HuH-7.5 (cell line): ENCODE data around the gene ELOVL5.
"Not testable (repeated sequence)": the region's sequence is repeated elsewhere in the genome, so short reads cannot be mapped to it uniquely, and the experiment has no call there.

Source experiments
- DNase-seq: peaks from one replicate; pipeline ENCODE4 v3.0.0; 2011; ENCODE audit warnings: low spot score

Gene ELOVL5

DNA sequence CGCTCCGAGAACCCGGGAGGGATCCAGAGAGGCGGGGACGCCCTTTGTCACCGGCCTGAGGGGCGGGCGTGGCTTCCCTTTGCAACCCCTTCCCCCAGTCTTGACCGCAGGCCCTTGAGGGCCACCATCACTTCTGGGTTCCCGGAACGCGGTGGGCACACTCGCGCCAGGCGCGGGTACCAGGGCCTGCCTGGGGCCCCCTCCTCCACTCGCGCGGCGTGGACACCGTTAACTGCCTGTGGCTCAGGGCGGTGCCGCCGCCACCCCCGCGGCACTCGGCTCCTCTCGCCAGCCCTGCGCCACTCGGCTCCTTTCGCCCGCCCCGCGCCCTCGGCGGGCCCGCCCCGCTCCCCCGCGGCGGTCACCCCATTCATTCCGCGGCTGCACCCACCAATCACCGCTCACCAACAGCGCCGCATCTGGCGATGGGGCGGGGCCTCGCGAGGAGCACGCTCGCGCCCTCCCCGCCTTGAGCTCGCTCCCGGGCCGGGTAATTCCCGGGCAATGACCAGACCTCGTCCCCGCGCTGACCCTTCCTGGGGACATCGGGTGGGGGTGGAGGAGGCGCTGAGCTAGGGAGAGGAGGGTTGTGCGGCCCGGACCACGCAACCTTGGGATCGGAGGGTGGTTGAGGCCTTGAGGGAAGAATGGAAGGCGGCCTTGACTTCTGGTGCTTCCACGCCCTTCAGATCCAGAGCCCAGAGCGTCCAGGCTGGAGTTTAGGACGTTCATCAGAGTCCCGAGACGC is 10.5 kb upstream of the ELOVL5 start:
- DNase-seq, result peak; percentile 80

- no peak for DNase-seq
Observed at GRCh38 chr6:53358440-53359094, 9.8 kb upstream of the ELOVL5 start.

DNA sequence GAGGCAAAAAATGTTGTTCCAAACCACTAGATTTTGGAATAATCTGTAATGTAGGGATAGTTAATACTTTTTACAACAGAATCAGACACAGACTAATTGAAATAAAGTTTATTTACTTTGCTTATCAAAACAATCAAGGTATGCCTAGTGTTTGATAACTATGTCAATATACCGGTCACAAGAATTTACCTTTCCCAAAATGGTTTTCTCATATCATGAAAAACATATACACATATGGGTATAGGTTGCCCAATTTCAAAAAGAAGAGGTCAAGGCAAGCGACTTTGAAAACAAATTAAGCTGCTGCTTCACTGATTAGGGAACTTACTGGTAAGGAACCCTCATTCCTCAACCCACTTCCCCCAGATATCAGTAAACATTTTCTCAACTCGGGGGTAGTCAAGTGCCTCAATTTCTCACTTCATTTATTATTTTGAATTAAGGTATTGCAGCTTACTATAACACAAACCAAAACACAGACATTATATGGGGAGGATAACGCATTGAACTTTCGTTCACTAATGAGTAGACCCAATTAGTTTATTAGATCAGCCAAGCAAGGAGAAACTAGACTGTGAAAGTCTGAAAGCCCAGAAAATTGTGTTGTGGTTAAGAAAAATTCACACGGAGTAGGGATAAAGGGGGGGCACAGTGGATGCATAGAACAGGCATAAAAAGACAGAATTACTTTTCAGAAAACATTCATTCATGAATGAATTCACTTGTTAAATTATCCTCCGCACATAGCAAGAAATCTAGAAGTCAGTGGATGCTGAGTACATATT is 9.0 kb upstream of the ELOVL5 start:
- DNase-seq, result no peak

- no peak for DNase-seq
Observed at GRCh38 chr6:53353624-53354023, 4.9 kb upstream of the ELOVL5 start.

GRCh38 chr6:53352360-53352759 is 3.6 kb upstream of the ELOVL5 start:
- DNase-seq, result no peak

DNA sequence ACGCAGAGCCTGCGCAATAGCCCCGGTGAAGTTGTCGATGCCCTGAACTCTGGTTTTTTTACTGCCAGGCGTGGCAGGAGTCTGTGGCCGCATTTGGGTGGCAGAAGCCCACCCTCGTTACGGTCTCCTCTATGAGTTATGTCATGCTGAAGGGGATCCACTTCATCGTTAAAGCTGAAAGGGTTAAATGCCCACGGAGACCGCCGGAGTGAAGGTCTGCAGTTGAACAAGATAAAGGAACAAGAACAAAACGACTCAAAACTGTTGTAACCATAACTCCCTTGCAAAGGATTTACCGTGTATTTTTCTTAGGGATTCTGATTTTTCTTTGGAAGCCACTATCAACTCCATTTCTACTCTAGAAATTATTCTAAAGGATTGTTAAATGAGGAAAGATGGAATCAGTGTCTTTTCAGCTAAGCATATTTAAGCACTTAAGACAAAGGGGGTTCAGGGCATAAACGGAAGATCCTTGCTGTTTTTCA is 501 bp upstream of the ELOVL5 start:
- no peak for DNase-seq

GRCh38 chr6:53347921-53348370 is 804 bp downstream of the ELOVL5 start:
- no peak for DNase-seq

- DNase-seq, result no peak
Observed at GRCh38 chr6:53347250-53347920, 1.4 kb downstream of the ELOVL5 start.

DNA sequence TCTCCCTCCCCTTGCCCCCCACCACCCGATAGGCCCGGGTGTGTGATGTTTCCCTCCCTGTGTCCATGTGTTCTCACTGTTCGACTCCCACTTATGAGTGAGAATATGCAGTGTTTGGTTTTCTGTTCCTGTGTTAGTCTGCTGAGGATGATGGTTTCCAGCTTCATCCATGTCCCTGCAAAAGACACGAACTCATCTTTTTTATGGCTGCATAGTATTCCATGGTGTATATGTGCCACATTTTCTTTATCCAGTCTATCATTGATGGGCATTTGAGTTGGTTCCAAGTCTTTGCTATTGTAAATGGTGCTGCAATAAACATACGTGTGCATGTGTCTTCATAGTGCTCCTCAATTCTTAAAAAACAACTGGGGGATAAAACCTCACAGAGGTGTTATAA is 2.7 kb downstream of the ELOVL5 start:
- not testable (repeated sequence) for DNase-seq

DNA sequence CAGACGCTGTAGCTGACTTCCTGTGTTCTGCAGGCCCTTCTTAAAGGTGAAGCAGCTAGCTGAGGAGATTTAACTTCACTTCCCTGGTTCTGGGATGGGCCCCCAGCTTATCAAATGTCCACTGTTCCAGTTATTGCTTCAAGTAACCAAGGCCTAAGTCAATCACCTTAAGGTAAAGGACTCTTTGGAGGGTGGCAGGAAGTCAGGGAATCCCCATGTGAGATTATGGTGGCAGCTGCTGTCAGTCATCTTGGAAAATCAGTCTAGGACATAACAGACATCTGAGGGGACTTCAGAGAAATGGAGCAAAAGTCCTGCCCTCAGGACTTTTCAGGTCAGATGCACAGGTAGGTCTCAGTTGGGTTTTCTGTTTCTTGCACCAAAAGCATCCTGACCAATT is 3.8 kb downstream of the ELOVL5 start:
- DNase-seq, result no peak

GRCh38 chr6:53343092-53343491 is 5.7 kb downstream of the ELOVL5 start:
- no peak for DNase-seq

DNA sequence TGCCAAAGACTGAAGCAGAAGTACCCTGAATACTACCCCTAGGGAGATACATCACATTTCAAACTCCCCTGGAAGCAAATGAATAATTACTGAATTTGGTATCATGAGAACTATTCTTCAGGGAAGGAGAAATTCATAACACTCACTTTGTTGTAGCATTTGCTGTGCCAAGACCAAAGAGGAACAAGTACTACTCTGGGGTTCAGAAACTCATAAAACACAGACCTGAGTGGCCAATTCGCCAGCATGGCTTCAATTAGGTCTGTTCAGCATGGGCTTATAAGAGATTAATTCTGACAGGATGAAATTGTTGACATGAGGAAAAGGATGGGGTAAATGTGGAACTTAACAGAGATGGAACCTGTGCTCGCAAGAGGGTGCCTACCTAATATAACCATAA is 6.5 kb downstream of the ELOVL5 start:
- DNase-seq, result no peak

DNA sequence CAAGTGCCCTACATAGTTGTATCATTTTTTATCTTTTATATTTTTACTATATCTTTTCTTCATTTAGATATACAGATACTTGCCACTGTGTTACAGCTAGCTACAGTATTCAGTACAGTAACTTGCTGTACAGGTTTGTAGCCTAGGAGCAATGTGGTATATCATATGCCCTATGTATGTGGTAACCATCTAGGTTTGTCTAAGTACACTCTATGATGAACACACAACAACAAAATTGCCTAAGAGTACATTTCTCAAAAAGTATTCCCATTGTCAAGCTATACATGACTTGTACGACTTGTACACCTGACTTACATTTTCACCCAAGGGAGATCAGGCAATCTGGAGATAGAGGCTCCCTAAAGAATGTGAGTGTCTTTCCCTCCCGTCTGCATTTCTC is 8.2 kb downstream of the ELOVL5 start:
- DNase-seq, result no peak

- no peak for DNase-seq
Observed at GRCh38 chr6:53339424-53339823, 9.3 kb downstream of the ELOVL5 start.

DNA sequence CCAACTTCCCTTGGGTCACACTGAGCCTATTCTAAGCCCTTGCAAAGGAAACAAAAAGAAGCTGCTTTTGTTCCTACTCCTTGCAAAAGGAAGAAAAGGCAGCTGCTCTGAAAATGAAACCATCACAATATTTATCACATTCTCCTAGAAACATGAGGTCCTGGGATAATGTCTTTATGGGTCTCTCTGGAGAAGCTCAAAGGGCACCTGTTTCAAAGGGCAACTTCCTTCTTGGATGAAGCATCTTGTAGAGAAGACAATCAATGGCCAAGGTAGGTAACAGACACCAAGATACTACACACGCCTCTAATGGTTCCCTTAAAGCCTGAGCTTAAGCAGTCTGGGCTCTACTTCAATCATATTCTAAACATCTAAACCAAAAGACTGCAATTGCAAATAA is 10.4 kb downstream of the ELOVL5 start:
- no peak for DNase-seq

DNA sequence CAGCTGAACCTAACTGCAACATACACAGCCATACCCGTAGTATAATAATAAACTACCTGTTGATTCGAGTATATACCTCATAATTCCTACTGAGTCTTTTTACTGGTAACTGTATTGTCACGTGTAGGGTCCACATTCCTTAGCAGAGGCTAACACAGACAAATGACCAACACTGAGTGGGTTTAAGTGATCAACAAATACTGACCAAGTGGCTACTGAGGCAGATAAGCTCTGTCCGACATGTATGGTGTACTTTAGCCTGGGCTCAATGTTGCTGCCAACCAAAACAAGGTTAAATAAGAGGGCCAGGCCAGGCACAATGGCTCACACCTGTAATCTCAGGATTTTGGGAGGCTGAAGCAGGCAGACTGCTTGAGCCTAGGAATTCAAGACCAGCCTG is 12.7 kb downstream of the ELOVL5 start:
- no peak for DNase-seq

GRCh38 chr6:53335224-53335994 is 13.3 kb downstream of the ELOVL5 start:
- DNase-seq, result no peak

- no peak for DNase-seq
Observed at GRCh38 chr6:53333439-53334408, 15.0 kb downstream of the ELOVL5 start.

DNA sequence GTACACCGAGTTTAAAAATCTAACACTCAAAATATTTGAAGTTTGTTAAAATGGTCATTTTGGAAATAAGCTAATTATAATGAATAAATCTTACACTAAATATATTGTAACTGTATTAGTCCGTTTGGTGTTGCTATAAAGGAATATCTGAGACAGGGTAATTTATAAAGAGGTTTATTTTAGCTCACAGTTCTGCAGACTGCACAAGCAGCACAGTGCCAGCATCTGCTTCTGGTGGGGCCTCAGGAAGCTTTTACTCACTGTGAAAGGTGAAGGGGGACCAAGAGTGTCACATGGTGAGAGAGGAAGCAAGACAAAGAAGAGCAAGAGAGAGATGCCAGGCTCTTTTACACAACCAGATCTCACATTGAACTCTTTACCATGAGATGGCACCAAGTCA is 17.1 kb downstream of the ELOVL5 start:
- no peak for DNase-seq

- DNase-seq, result no peak
Observed at GRCh38 chr6:53330137-53330536, 18.6 kb downstream of the ELOVL5 start.
